A549 (cell line): ENCODE data around the gene DYSF. TPM values are rescaled to one million over a fixed set of nuclear protein-coding genes. Genes with fewer than 3 reads are reported as not detected.

Experiments used
- ATAC-seq, 2 experiments: fragments of 200-7000 bp in 1 of 2; fragments of >200 bp in 1 of 2; cut with Nextera tagmentation in 1 of 2; cut with Tn5 transposase in 1 of 2; 3 replicates each; pipeline versions ENCODE4 v1.8.0 to v1.9.1; 2018 to 2020; ENCODE audit warnings: mild to moderate bottlenecking in 1 of 2, moderate library complexity in 1 of 2
- CTCF ChIA-PET: fragments of 300-600 bp; sonication (Branson Sonifier 250); formaldehyde crosslinking; extraction: SDS; loops from one replicate; lab custom pipeline; 2021; ENCODE audit warnings: antibody characterized with exemption, inconsistent platforms; lab: Yijun Ruan, JAX
- POLR2A ChIA-PET: fragments of 350-600 bp; formaldehyde crosslinking; extraction: SDS; loops from one replicate; lab custom pipeline; 2021; ENCODE audit warnings: antibody characterized with exemption, inconsistent platforms; lab: Yijun Ruan, JAX
- DNase-seq, 2 experiments: peaks; one replicate each; pipeline versions ENCODE4 v3.0.0 to v3.0.0-alpha.2; 2011 to 2016; ENCODE audit warnings: low read depth in 1 of 2, low spot score in 1 of 2
- FAIRE-seq: peaks from 2 replicates; lab custom pipeline; 2011; peaks lifted over from hg19 to GRCh38; lab: Jason Lieb, UNC
- H3K27ac ChIP-seq, 2 experiments: fragments of >200 bp; sonication (Bioruptor Twin); formaldehyde crosslinking; 3 replicates each; pipeline ENCODE4 v1.5.1; 2016 to 2017
- H3K4me1 ChIP-seq: fragments of >200 bp; sonication (Bioruptor Twin); formaldehyde crosslinking; 3 replicates; pipeline ENCODE4 v1.6.1; 2016
- H3K4me2 ChIP-seq: fragments of >200 bp; sonication (Bioruptor Twin); formaldehyde crosslinking; 3 replicates; pipeline ENCODE4 v1.6.1; 2016
- H3K4me3 ChIP-seq: fragments of >200 bp; sonication (Bioruptor Twin); formaldehyde crosslinking; 3 replicates; pipeline ENCODE4 v1.5.1; 2016
- H3K9me3 ChIP-seq: fragments of >200 bp; sonication (Bioruptor Twin); formaldehyde crosslinking; 3 replicates; pipeline ENCODE4 v1.6.1; 2016
- CBX2 ChIP-seq: fragments of 200-600 bp; sonication (generic); IDR thresholded peaks from 2 replicates; pipeline ENCODE4 v1.6.1; 2016; ENCODE audit warnings: low read depth, mild to moderate bottlenecking, borderline replicate concordance
- CBX8 ChIP-seq: fragments of 200-600 bp; sonication (generic); IDR thresholded peaks from 2 replicates; pipeline ENCODE4 v1.6.1; 2016
- CHD2 ChIP-seq: fragments of 150-350 bp; IDR thresholded peaks from 2 replicates; pipeline ENCODE4 v1.6.1; 2014; ENCODE audit warnings: low read length; ENCODE audit not compliant: partially characterized antibody
- CHD4 ChIP-seq: fragments of 200-600 bp; sonication (generic); IDR thresholded peaks from 2 replicates; pipeline ENCODE4 v1.6.1; 2016; ENCODE audit warnings: antibody characterized with exemption, mild to moderate bottlenecking, borderline replicate concordance
- FOSL2 ChIP-seq, 2 experiments: fragments of 450-650 bp in 1 of 2; fragments of >200 bp in 1 of 2; sonication (Bioruptor Twin) in 1 of 2; formaldehyde crosslinking; IDR thresholded peaks; 2 replicates each; pipeline versions ENCODE4 v1.5.0 to v1.6.1; 2016 to 2020; ENCODE audit warnings: mild to moderate bottlenecking in 1 of 2, moderate library complexity in 1 of 2
- GATA3 ChIP-seq: IDR thresholded peaks from 2 replicates; pipeline ENCODE4 v1.6.1; 2012; ENCODE audit warnings: borderline replicate concordance
- HMGXB4 ChIP-seq: fragments of 250-450 bp; sonication (Bioruptor Pico); IDR thresholded peaks from 2 replicates; pipeline ENCODE4 v1.5.0; 2021; ENCODE audit warnings: mild to moderate bottlenecking, moderate library complexity, borderline replicate concordance
- JUN ChIP-seq, 2 experiments: fragments of >200 bp; sonication (Bioruptor Twin); formaldehyde crosslinking; IDR thresholded peaks; 2 replicates in 1 of 2; 3 replicates in 1 of 2; pipeline ENCODE4 v1.6.1; 2016 to 2017
- KDM5A ChIP-seq: fragments of 200-600 bp; sonication (generic); IDR thresholded peaks from 2 replicates; pipeline ENCODE4 v1.6.1; 2016; ENCODE audit warnings: antibody characterized with exemption, mild to moderate bottlenecking
- MAX ChIP-seq: IDR thresholded peaks from 2 replicates; pipeline ENCODE4 v1.6.1; 2012
- NR3C1 ChIP-seq: fragments of >200 bp; sonication (Bioruptor Twin); formaldehyde crosslinking; IDR thresholded peaks from 3 replicates; pipeline ENCODE4 v1.6.1; 2017
- PBX3 ChIP-seq: IDR thresholded peaks from 2 replicates; pipeline ENCODE4 v1.6.1; 2012
- POLR2AphosphoS2 ChIP-seq: conservative IDR thresholded peaks from 2 replicates; pipeline ENCODE4 v1.6.1; 2012; ENCODE audit warnings: low read length, improper control_type of control experiment, inconsistent platforms
- RAD21 ChIP-seq, 2 experiments: fragments of >200 bp in 1 of 2; sonication (Bioruptor Twin) in 1 of 2; formaldehyde crosslinking in 1 of 2; IDR thresholded peaks in 1 of 2; conservative IDR thresholded peaks in 1 of 2; 2 replicates in 1 of 2; 3 replicates in 1 of 2; pipeline ENCODE4 v1.6.1; 2012 to 2018; ENCODE audit warnings: inconsistent platforms in 1 of 2
- RCOR1 ChIP-seq: fragments of 150-350 bp; IDR thresholded peaks from 2 replicates; pipeline ENCODE4 v1.6.1; 2014; ENCODE audit warnings: antibody characterized with exemption, low read length, low read depth
- RFX5 ChIP-seq: fragments of 450-650 bp; IDR thresholded peaks from 2 replicates; pipeline ENCODE4 v1.7.1; 2014; ENCODE audit warnings: antibody characterized with exemption, mild to moderate bottlenecking, moderate library complexity
- USF2 ChIP-seq: fragments of 450-650 bp; IDR thresholded peaks from 2 replicates; pipeline ENCODE4 v1.6.1; 2014; ENCODE audit warnings: antibody characterized with exemption
- WGBS: methylation state at CpG from one replicate; pipeline ENCODE4 v1.1.6; 2017; ENCODE audit errors: missing lambda C conversion rate; 5-methylcytosine and 5-hydroxymethylcytosine counted together
- polyA plus RNA-seq, 4 experiments: library from polyadenylated mRNA; depleted of rRNA in 3 of 4; stranded (reverse); fragments of >200 nt; fragmentation: RNase III in 1 of 4; extraction: RNeasy Plus Mini Kit Qiagen cat#74134 plus additional on column Dnase treatment in 1 of 4; gene quantifications; 2 replicates in 3 of 4; 3 replicates in 1 of 4; pipeline ENCODE4 v1.2.3, GENCODE V29; 2011 to 2017
- TF ChIP-seq, protein P1 (sequence below): fragments of >200 bp; sonication (Bioruptor Twin); formaldehyde crosslinking; IDR thresholded peaks from 3 replicates; pipeline ENCODE4 v1.6.1; 2016
- TF ChIP-seq, protein P2 (sequence below): fragments of 150-350 bp; IDR thresholded peaks from 2 replicates; pipeline ENCODE4 v1.6.1; 2014; ENCODE audit warnings: low read depth, mild to moderate bottlenecking, low read length

Gene DYSF
- polyA plus RNA-seq, 2 of the 4 experiments (the other 2 are of a cell fraction): 0.36 to 0.98 TPM

DNA sequence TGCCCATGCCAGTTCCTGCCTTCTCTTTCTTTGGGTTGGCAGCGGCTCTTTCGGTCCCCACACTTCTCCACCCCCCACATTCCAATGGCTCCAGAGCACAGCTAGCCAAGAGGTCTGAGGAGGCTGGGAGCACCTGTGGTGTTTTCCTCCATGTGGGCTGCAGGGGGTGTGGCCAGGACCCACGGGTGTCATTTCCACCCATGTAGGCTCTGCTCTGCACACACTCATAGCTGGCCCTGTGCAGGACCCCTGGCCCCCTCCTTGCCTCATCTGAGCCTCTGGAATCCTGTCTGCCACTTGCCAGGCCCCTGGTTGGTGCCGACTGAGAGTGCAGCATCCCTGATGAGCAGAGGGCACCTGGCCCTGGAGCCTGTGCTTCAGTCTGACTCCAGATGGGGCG, 46.3 kb downstream of the DYSF start:
- TF ChIP-seq CHD4 (no peak), NR3C1 (no peak), GATA3 (no peak), JUN (IDR thresholded peaks at IDR 0.05) (no peak), USF2 (no peak), RFX5 (no peak)
- H3K4me3 ChIP-seq: no peak overlapping the region
- peak overlapping the region in 1 of 2 experiments; percentile 11; a peak in 1 of 6 replicates for H3K27ac ChIP-seq
- ChIA-PET POLR2A (no interaction called here), CTCF (interaction anchor here (1.2 to 5.8 kb wide), 4 partner anchors 10 to 200 kb away, joined by 3 to 47 read pairs (median 20); no protein-coding TSS in a partner anchor)
- FAIRE-seq: no peak
- H3K4me2 ChIP-seq: no peak overlapping the region
- no peak for DNase-seq
- no peak for ATAC-seq
- 68% methylated on average over 5 of the region's 5 CpGs for WGBS
- H3K9me3 ChIP-seq: no peaks in the 10 kb centered on the region
- 0 out of 3 replicates have a peak, but pooled peaks cover 13% of the 10 kb centered on the region for H3K4me1 ChIP-seq

DNA sequence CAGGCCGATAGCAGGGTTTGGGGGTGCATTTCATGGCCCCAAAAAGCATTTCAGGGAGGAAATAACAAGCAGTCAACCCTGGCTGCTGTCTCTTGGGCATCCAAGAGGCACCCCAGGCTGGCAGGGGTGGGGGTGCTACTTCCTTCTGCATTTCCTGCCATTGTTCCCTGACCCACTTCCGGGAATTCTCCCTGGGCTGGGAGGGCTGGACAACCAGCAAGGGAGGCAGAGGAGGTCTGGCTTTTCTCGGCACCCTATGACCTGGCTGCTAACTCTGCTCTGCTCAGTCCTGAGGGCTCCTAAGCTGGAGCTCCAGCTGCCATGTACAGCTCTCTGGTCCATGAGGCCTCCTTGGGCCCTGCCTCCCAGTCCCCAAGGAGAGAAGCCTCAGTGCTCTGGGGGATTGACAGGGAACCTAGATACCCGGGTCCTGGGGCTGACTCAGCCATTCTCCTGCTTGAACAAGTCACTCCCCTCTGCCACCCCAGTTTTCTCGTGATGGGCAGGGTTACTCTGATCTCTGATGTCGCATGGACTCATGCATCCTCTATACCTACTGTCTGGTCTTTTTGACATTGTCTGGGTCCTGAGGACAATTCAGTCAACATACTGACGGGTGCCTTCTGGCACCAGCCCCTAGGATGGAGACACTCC, 47.2 kb downstream of the DYSF start:
- DNase-seq (no peak), ATAC-seq (no peak)
- WGBS: 61% methylated on average over 7 of the region's 7 CpGs

DNA sequence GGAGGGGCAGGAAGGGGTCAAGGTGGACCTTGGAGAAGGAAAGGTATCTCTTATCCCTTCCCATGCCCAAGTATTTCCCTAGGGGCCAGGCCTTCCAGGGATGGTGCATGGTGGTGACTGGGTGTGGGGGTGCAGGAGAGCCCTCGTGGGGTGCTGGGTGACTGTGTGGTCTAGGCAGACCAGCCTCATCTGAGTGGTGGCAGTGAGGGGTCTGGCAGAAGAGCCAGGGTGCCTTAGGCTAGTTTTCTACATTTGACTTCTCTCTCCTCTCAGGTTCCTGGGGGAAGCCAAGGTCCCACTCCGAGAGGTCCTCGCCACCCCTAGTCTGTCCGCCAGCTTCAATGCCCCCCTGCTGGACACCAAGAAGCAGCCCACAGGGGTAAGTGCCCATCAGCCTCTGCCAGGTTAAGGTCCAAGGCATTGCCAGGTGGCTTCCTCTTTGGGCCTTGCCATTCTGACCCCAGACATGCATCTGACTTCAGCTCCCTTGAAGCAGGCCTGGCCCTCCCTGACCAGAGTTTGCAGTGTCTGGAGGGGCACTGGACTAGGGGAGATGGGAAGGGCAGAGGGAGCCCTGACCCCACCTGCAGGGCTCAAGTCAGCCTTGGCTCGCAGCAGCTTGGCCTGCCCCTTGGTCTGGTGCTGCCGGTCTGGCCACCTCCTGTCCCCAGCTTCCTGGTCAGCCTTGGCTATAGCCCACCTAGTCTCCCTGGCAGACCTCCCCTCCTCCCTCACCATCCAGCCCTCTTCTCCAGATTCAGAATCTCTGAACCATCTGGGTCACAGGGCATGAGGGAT, 49.8 kb downstream of the DYSF start:
- no peak for ATAC-seq
- no peak overlapping the region for H3K27ac ChIP-seq
- H3K4me2 ChIP-seq: no peak overlapping the region
- ChIA-PET CTCF (interaction anchor here (0.7 to 13.5 kb wide), 4 partner anchors 9 to 204 kb away, joined by 3 to 311 read pairs (median 118); partner anchors contain the start of gene ZNF638), POLR2A (no interaction called here)
- 76% methylated on average over 6 of the region's 6 CpGs for WGBS
- no peak overlapping the region for H3K4me3 ChIP-seq
- H3K4me1 ChIP-seq: 0 out of 3 replicates have a peak, but pooled peaks cover 9% of the 10 kb centered on the region
- TF ChIP-seq, protein P1, sequence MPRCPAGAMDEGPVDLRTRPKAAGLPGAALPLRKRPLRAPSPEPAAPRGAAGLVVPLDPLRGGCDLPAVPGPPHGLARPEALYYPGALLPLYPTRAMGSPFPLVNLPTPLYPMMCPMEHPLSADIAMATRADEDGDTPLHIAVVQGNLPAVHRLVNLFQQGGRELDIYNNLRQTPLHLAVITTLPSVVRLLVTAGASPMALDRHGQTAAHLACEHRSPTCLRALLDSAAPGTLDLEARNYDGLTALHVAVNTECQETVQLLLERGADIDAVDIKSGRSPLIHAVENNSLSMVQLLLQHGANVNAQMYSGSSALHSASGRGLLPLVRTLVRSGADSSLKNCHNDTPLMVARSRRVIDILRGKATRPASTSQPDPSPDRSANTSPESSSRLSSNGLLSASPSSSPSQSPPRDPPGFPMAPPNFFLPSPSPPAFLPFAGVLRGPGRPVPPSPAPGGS: no peak
- TF ChIP-seq MAX (no peak), FOSL2 (IDR thresholded peaks at IDR 0.05) (no peak), FOSL2 (CRISPR knock-in tag; IDR thresholded peaks at IDR 0.05) (no peak), POLR2AphosphoS2 (no peak), HMGXB4 (CRISPR knock-in tag) (no peak), USF2 (no peak), CBX8 (no peak), RFX5 (no peak)
- TF ChIP-seq, protein P2, sequence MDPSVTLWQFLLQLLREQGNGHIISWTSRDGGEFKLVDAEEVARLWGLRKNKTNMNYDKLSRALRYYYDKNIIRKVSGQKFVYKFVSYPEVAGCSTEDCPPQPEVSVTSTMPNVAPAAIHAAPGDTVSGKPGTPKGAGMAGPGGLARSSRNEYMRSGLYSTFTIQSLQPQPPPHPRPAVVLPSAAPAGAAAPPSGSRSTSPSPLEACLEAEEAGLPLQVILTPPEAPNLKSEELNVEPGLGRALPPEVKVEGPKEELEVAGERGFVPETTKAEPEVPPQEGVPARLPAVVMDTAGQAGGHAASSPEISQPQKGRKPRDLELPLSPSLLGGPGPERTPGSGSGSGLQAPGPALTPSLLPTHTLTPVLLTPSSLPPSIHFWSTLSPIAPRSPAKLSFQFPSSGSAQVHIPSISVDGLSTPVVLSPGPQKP: no peak
- no peaks in the 10 kb centered on the region for H3K9me3 ChIP-seq
- DNase-seq: no peak
- no peak for FAIRE-seq

More for the DNA sequence above, 47.2 kb downstream of the DYSF start:
- Histone ChIP-seq H3K4me3 (no peak overlapping the region), H3K4me2 (no peak overlapping the region), H3K27ac (peak overlapping the region in 1 of 2 experiments; percentile 28; a peak in 2 of 6 replicates), H3K9me3 (no peaks in the 10 kb centered on the region), H3K4me1 (0 out of 3 replicates have a peak, but pooled peaks cover 13% of the 10 kb centered on the region)
- no peak for FAIRE-seq
- TF ChIP-seq CBX2 (no peak), RAD21 (conservative IDR thresholded peaks at IDR 0.05 in 1 of 2, IDR thresholded peaks at IDR 0.05 in 1 of 2) (no peak), RFX5 (no peak), CHD2 (no peak), KDM5A (no peak), PBX3 (no peak), RCOR1 (no peak)
- ChIA-PET CTCF (interaction anchor here (0.9 to 5.1 kb wide), 3 partner anchors 10 to 40 kb away, joined by 3 to 47 read pairs (median 5); no protein-coding TSS in a partner anchor), POLR2A (no interaction called here)
